HG02610 (cell line): ENCODE data around the gene WDR37.
"Not testable (repeated sequence)": the region's sequence is repeated elsewhere in the genome, so short reads cannot be mapped to it uniquely, and the experiment has no call there.

ENCODE experiments used
- ATAC-seq: cut with Tn5 transposase; IDR thresholded peaks from one replicate; pipeline ENCODE4 v1.9.1; 2021; ENCODE audit warnings: mild to moderate bottlenecking, moderate library complexity; ENCODE audit not compliant: unreplicated experiment

WDR37 gene

DNA sequence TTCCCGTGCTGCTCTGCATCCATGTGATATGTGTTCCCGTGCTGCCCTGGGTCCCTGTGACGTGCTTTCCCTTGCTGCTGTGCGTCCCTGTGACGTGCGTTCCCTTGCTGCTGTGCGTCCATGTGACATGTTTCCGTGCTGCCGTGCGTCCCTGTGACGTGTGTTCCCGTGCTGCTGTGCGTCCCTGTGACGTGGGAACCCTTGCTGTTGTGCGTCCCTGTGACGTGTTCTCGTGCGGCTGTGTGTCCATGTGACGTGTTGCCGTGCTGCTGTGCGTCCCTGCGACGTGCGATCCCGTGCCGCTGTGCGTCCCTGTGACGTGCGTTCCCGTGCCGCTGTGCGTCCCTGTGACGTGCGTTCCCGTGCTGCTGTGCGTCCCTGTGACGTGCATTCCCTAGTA is 45.8 kb downstream of the WDR37 start:
- no peak for ATAC-seq

DNA sequence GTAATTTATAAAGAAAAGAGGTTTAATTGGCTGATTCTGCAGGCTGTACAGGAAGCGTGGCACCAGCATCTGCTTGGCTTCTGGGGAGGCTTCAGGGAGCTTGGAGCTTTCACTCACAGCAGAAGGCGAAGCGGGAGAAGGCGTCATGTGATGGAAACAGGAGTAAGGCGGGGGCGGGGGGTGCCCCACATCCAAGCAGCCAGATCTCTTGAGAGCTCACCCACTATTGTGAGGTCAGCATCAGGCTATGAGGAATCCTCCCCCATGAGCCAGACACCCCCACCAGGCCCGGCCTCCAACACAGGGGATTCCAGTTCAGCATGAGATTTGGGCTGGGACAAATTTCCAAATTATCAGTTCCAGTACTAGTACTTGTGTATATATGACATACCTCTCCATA is 46.2 kb downstream of the WDR37 start:
- ATAC-seq: no peak

DNA sequence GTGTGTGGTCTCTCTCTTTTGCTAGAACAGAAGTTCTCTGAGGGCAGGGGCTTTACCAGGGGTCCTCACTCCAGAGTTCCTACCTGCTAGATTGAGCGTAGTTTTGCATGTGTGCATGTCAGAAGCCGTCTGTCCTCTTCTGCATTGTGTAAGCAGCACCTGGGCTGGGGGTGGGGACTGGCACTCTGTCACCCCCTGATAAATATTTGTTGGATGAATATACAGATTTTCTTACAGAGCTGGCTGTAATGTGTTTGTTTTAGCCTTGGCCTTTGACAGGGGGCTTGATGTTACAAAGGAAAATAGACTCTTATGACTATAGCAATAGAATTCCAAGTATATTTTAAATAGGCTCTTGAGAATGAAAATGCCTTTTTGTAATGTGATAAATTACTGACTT is 46.6 kb downstream of the WDR37 start:
- no peak for ATAC-seq

DNA sequence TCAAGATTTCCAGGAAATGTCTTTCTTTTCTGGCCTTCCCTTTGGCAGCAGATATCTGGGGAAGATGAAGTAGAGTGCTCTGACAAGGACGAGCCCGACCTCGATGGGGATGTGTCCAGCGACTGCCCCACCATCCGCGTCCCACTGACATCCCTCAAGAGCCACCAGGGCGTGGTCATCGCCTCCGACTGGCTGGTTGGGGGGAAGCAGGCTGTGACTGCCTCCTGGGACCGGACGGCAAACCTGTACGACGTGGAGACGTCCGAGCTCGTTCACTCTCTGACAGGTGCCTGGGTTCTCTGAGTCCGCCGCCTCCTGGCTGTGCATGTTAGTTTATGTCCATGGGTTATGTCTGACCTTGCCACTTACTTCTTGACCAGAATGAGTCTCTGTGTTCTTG is 47.4 kb downstream of the WDR37 start:
- ATAC-seq: no peak

DNA sequence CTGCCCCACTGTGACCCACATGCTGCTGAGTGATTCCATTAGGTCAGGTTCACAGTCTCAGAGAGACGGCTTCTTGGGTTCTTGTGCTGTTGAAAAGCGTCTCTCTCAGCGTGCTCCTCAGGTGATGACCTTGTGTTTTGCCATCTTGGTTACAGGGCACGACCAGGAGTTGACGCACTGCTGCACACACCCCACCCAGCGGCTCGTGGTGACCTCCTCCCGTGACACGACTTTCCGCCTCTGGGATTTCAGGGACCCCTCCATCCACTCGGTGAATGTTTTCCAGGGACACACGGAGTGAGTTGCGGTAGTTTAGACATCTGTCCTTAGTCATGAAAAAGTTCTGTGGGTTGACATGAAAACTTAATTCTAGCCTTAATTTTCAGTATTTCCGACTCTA is 48.8 kb downstream of the WDR37 start:
- no peak for ATAC-seq

DNA sequence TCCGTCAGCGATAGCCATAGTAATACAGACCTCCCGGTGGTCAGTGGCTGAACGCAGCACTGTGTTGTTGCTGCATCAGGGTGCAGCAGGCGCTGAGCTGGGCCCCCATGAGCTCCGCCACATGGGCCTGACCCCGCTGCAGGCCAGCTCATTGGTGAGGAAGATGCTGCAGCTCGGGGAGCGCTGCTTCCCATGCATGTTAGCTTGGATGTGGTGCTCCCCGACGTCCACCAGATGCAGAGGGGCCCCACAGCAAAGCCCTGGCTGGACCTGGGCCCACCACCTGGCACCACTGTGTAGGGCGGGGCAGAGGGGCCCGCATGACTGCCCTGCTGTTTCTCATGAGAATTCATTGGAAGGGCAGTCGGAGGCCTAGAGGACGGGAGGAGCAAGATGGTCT is 50.8 kb downstream of the WDR37 start:
- ATAC-seq: no peak

DNA sequence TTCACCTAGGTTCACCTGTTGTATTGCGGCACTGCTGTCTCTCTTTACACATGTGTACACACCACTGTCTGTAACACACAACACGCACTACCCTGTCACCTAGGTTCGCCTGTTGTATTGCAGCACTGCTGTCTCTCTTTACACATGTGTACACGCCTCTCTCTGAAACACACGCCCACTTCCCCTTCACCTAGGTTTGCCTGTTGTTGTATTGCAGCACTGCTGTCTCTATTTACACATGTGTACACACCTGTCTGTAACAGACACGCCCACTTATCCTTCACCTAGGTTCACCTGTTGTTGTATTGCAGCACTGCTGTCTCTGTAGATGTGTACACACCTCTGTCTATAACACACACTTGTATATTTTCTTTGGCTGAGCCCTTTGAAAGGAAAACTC is 51.5 kb downstream of the WDR37 start:
- no peak for ATAC-seq

DNA sequence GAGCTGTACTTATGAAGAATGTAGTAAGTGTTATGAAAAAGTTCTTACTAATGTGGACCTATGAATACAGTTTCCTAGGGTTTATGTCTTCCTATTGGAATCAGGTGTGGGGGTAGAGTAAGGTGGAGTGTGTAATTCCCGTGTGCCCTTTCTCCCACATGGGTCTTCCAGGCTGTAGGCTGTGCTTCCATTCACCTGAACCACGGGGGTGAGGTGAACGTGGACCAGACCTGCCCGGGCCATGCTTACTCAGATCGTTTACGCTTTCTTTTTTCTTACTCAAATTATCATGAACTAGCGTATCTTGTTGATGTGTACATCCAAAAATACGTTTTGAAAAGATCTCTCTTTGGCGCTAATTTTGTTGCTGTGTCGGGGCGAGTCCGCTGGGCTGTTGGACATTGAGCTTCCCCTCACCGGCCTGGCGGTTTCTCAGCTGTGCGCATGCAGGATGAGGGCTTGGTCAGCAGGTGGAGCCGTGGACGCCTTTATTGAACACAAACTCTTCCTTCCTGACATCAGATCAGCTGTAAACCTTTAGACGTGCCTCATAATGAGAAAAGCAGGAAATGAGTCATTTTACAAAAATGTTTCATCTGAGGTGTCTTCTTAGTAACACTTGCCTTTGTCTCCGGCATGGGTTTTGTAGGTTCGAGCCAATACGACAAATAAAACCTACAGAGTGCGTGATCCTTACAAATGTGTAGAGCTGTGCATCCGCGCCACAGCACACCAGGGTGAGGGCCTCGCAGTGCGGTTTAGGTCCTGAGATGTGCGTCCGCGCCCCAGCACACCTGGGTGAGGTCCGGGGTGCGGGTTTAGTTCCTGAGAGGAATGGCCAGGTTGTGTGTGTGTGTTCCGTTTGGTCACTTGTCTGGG is 53.8 kb downstream of the WDR37 start:
- ATAC-seq: peak; percentile 82

DNA sequence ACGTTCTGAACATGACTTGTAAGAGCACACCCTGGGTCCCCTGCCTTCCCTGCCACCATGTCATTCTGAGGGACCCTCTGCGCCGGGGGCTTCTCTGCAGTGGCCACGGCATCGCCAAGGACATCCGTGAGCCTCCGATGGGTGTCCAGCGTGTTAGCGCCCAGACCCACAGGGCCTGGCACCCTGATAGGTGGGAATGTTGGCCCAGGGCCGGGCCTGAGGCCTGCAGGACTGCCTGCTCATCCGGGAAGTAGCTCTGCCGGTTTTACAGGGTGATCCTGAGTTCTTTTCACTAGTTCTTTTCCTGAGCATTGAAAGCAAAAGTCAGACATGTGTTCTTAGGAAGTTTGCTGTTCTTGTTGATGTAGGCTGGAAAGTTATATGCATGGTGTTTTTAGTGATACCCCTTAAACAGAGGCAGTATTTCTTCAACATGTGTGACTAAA is 54.5 kb downstream of the WDR37 start:
- no peak for ATAC-seq

DNA sequence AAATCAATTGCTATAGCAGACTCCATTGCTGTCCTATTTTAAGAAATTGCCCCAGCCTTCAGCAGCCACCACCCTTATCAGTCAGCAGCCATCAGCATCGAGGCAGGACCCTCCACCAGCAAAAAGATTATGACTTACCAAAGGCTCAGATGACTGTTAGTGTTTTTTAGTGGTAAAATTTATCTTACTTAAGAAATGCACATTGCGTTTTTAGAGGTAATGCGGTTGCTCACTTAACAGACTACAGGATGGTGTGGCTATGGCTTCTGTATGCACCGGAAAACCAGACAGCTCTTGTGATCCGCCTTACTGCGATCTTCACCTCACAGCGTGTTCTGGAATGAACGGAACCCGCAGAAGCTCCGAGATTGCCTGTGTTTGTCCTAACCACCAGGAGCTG is 58.1 kb downstream of the WDR37 start:
- no peak for ATAC-seq

DNA sequence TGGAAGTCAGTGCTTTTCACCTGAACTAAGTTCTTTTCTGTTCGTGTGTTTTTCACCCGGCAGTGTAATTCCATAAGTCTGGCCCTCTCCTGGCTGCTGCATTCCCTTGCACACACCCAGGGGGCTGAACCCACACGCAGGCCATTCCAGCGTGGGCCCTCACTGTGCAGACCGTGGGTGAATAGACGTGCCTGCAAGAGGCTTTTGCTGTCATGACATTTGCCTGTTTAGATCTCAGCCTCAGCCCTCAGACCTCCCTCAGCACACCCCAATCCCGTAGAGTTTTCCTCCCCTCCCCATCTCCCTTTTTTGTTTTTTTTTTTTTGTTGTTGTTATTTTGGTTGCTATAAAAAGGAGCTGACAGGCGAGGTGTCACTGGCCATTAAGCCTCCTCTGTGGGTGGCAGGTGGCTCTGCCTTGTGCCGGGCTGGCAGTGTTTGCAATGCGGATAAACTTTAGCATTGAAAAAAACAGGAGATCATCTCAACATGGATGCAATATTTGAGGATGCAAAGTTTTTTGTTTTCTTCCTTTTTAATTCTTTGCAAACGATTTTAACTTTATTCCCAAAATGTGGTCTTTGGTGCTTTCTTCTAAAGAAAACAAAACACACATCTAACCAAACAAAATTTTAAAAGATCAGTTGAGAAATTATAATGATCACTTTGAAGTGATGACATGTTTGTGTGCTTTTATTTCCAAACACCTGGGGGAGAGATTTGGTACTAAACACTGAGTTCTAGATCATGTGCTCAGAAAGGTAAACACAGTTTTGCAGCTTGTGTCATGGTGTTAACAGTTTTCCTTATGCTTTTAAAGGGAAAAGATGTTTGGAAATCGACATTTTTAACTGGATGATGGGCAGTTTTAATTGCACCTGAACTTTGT is 58.8 kb downstream of the WDR37 start:
- no peak for ATAC-seq

DNA sequence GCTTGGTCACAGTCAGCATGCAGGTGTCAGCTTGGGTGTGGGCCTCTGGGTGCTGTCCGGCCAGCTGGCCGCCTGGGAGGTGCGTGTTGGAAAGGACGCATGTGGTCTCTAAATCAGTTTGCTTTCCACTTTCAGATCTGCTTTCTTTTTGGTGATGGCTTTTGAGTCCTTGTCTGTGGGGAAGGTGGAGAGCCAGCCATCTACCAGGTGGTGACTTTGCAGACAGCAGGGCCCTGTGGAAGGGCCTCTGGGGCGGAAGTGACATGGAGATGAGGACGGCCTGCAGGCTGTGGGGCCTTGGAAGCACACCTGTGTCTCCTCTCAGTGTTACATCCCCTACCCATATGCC is 59.4 kb downstream of the WDR37 start:
- ATAC-seq: no peak

DNA sequence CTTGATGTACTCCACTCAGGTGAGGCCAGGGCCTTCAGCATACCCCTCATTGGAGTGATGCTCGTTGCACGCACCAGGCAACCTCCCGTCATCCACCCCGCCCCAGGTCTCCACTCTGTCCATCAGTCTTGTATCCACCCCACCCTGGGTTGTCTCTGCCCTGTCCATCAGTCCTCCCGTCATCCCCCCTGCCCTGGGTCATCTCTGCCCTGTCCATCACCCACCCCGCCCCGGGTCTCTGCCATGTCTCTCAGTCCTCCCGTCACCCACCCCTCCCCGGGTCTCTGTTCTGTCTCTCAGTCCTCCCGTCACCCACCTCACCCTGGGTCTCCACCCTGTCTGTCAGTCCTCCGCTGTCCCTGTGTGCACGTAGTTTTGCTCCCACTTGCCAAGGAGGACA is 59.9 kb downstream of the WDR37 start:
- no peak for ATAC-seq

DNA sequence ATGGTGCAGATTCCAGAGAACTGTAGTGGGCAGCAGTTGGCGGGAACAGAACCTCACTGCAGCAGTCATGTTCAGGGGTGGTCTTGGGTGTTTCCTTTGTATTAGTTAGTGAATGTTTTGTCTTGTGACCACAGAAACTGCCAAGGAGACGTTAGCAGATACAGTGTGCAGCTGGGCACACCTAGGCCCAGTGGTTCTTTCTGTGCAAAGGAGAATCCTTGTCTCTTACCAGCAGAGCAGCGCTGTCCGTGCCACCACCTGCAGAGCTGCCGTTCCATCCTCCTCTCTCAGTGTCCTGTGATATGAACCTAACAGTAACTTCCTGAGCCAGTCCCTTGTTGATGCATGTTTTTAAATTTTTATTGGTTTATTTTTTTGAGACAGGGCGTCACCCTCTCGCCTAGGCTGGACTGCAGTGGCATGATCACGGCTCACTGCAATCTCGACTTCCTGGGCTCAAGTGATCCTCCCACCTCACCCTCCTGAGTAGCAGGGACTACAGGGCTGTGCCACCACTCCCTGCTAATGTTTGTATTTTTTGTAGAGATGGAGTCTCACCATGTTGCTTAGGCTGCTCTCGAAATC is 60.6 kb downstream of the WDR37 start:
- no peak for ATAC-seq

DNA sequence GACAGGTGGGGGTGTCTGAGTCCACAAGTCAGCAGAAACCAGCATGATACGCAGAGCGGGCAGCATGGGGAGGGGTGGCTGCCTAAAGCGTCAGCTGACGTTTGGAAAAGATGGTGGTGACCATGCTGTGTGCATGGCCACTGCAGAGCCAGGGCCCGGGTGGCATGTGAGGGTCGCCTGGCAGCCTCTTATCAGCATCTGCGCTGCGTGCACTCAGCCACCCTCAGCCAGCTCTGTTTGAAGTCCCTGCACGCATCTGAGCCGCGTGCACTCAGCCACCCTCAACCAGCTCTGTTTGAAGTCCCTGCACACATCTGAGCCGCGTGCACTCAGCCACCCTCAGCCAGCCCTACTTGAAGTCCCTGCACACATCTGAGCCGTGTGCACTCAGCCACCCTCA is 61.5 kb downstream of the WDR37 start:
- no peak for ATAC-seq

DNA sequence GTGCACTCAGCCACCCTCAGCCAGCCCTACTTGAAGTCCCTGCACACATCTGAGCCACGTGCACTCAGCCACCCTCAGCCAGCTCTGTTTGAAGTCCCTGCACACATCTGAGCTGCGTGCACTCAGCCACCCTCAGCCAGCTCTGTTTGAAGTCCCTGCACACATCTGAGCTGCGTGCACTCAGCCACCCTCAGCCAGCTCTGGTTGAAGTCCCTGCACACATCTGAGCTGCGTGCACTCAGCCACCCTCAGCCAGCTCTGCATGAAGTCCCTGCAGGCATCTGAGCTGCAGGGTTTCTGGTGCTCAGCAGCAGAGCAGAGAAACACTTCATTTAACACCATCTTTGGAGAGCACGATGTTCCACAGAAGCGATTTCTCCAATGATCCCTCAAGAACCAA is 62.1 kb downstream of the WDR37 start:
- not testable (repeated sequence) for ATAC-seq

DNA sequence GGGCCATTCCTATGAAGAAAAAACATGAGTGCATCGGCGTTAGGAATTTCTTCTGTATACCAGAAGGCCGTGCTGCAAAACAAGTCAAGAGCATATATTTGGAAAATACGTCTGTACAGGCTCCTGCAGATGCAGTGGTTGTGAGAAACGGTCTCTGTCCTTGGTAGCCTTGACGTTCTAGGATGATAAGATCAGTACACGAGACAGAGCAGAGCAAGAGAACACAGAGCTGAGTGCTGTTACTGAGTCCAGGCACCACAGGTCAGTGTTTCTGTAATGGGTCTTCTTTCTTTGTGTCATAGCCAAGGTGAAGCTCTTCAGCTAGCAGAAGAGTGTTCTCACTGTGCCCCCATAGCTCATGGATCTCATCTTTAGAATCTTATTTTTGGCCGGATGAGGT is 62.8 kb downstream of the WDR37 start:
- ATAC-seq: no peak

DNA sequence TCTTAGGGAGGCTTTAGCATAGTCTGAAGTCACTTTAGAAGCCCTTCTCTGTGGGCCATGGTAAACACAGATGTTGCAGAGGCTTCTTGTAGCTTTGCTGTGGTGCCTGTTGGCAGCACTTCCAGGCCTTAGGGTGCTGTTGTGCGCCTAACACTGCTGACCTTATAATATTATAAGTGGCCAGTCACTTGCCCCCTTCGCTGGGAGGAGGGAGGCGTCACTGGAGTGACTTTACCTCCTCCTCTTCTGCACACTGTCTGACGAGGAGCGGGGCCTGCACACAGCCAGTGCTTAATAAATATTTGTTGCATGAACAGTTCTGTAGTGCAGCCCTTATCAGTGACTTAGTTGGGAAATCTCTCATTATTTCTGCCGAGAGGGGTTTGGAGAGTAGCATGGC is 63.3 kb downstream of the WDR37 start:
- ATAC-seq: no peak

DNA sequence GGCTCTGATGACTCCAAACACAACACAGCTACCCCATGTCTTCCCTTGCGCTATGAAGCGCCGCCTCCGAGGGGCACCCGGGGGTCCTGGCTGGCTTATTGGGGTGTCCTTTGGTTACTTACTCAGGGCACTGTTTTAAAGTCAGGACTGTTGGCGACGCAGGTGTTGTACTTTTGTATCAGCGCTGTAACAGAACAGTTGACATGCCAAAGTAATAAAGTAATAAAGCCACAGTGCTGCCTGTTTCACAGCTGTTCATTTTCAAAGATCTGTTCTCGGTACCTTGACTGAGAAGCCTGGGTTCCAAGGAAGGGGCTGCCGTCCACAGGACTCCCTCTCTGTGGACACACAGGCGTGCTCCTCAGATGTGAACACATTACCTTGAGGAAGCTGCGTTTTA is 64.1 kb downstream of the WDR37 start:
- no peak for ATAC-seq

DNA sequence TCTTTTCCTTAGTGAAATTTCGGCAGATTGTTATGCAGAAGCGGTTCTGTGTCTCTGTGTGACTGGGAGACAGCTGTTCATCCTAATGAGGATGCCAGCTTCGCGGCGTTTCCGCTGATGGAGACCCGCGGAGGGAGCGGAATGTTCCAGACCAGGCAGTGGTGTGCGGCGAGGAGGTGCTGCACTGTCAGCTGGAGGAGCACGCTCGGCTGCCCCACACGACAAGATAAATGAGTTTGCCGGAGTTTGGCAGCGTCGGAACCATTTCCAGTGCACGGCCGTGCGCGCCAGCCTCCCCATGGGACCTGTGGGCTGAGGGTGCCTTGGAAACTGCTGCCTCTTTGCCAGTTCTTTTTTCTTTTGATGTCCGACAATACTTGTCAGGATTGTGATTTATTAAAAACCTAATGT is 64.6 kb downstream of the WDR37 start:
- ATAC-seq: no peak

DNA sequence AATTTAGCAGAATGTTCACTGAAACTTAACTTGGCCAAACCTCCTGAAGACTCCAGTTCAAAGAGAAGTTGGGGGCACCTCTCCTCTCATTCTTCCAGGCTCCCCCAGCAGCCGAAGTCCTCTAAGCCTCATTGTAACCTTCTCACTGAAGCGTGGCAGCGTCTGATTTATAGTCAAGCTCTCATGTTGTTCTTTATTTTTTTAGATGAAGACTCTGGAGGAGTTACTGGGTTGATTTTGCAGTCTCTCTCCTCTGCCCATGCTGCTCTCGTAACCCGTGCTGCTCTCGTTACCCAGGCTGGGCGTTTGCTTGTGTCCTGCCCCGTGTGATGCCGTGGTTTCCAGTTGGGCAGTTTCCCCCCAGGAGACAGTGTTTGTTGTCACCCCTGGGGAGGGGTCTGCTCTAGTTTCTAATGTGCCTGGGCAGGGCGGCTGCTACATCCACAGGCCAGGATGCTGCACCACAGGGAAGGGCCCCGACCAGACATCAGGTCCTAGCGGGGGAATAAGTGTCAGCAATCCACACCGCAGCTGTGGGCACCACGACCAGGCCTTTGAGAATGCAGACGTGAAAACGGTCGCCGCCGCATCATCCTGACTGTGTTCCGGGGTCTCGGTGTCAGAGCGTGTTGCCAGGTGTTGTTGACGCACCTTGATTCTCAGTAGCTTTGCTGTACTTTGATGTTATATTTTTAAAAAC is 65.2 kb downstream of the WDR37 start:
- no peak for ATAC-seq
